Mesothelial cell of epicardium (in vitro differentiated cells): ENCODE results near the gene EXOC4. TPM values are rescaled to one million over a fixed set of nuclear protein-coding genes. Genes with fewer than 3 reads are reported as not detected.

ENCODE experiments used
- DNase-seq, 2 experiments: peaks; one replicate each; pipeline ENCODE4 v3.0.0; 2021; ENCODE audit warnings: low spot score in 2 of 2; ENCODE audit not compliant: unreplicated experiment in 2 of 2
- H3K27ac Mint-ChIP-seq: 2 replicates; pipeline ENCODE4 v1.8.0; 2021; ENCODE audit warnings: mixed read lengths
- H3K27me3 Mint-ChIP-seq: 2 replicates; pipeline ENCODE4 v1.8.0; 2021; ENCODE audit warnings: low read depth, mixed read lengths
- H3K36me3 Mint-ChIP-seq: 2 replicates; pipeline ENCODE4 v1.8.0; 2021; ENCODE audit warnings: mixed read lengths
- H3K4me1 Mint-ChIP-seq: 2 replicates; pipeline ENCODE4 v1.8.0; 2021; ENCODE audit warnings: mixed read lengths
- H3K4me3 Mint-ChIP-seq: 2 replicates; pipeline ENCODE4 v1.8.0; 2021; ENCODE audit warnings: mild to moderate bottlenecking, moderate library complexity, mixed read lengths
- H3K9me3 Mint-ChIP-seq: 2 replicates; pipeline ENCODE4 v1.8.0; 2021; ENCODE audit warnings: mixed read lengths
- CTCF ChIP-seq: fragments of 200-600 bp; sonication (generic); IDR thresholded peaks from one replicate; pipeline ENCODE4 v1.5.0; 2021; ENCODE audit warnings: antibody characterized with exemption; ENCODE audit not compliant: unreplicated experiment
- total RNA-seq: library from RNA; stranded (reverse); gene quantifications from 3 replicates; pipeline ENCODE4 v1.2.1, GENCODE V29; 2021

Gene EXOC4
- total RNA-seq, 1 donor from 2014 or later, result 105 TPM

- no peaks in the 10 kb centered on the region for H3K9me3 Mint-ChIP-seq
- no peaks in the 10 kb centered on the region for H3K36me3 Mint-ChIP-seq
- no peak overlapping the region for H3K4me3 Mint-ChIP-seq
- no peaks in the 10 kb centered on the region for H3K27me3 Mint-ChIP-seq
- no peak overlapping the region for H3K27ac Mint-ChIP-seq
- no peaks in the 10 kb centered on the region for H3K4me1 Mint-ChIP-seq
- DNase-seq, result no peak
- TF ChIP-seq CTCF, result no peak
Observed at GRCh38 chr7:133573554-133574265, 320.8 kb downstream of the EXOC4 start.

- H3K36me3 Mint-ChIP-seq, result peaks cover 6% of the 10 kb centered on the region
- no peak for TF ChIP-seq CTCF
- H3K27me3 Mint-ChIP-seq, result no peaks in the 10 kb centered on the region
- H3K4me3 Mint-ChIP-seq, result no peak overlapping the region
- H3K27ac Mint-ChIP-seq, result no peak overlapping the region
- peaks cover 4% of the 10 kb centered on the region for H3K9me3 Mint-ChIP-seq
- DNase-seq, result no peak
- no peaks in the 10 kb centered on the region for H3K4me1 Mint-ChIP-seq
Observed at GRCh38 chr7:133575726-133576440, 323.0 kb downstream of the EXOC4 start.

GRCh38 chr7:133576612-133577168 lies 323.8 kb downstream of the EXOC4 start:
- Mint-ChIP-seq H3K4me1 (no peaks in the 10 kb centered on the region), H3K27ac (no peak overlapping the region), H3K27me3 (no peaks in the 10 kb centered on the region), H3K9me3 (peaks cover 4% of the 10 kb centered on the region), H3K4me3 (no peak overlapping the region), H3K36me3 (peaks cover 9% of the 10 kb centered on the region)
- TF ChIP-seq CTCF, result no peak
- DNase-seq, result no peak

- Mint-ChIP-seq H3K27ac (no peak overlapping the region), H3K9me3 (peaks cover 9% of the 10 kb centered on the region), H3K36me3 (peaks cover 15% of the 10 kb centered on the region), H3K4me1 (peaks cover 2% of the 10 kb centered on the region), H3K27me3 (no peaks in the 10 kb centered on the region), H3K4me3 (no peak overlapping the region)
- no peak for TF ChIP-seq CTCF
- DNase-seq, result no peak
Observed at GRCh38 chr7:133582766-133583523, 330.1 kb downstream of the EXOC4 start.

- peaks cover 2% of the 10 kb centered on the region for H3K4me1 Mint-ChIP-seq
- H3K27ac Mint-ChIP-seq, result no peak overlapping the region
- H3K4me3 Mint-ChIP-seq, result no peak overlapping the region
Observed at GRCh38 chr7:133583545-133584171, 330.8 kb downstream of the EXOC4 start.

More at GRCh38 chr7:133583545-133584171, 330.8 kb downstream of the EXOC4 start:
- DNase-seq, result no peak
- H3K36me3 Mint-ChIP-seq, result peaks cover 15% of the 10 kb centered on the region
- no peak for TF ChIP-seq CTCF
- no peaks in the 10 kb centered on the region for H3K27me3 Mint-ChIP-seq
- H3K9me3 Mint-ChIP-seq, result peaks cover 9% of the 10 kb centered on the region
